HepG2 (cell line): ENCODE results near the gene NOC2L. TPM values are rescaled to one million over a fixed set of nuclear protein-coding genes. Genes with fewer than 3 reads are reported as not detected.

Source experiments
- FOXK1 ChIP-seq: sonication (generic); formaldehyde crosslinking; IDR thresholded peaks from 2 replicates; pipeline ENCODE4 v1.4.0; 2020; ENCODE audit warnings: low read depth, missing genetic modification reagents, borderline replicate concordance
- GABPA ChIP-seq, 2 experiments: IDR thresholded peaks; 2 replicates each; pipeline ENCODE4 v1.6.1; 2011 to 2016; ENCODE audit warnings: low read depth in 2 of 2, low read length in 1 of 2, missing biosample characterization in 1 of 2, missing genetic modification characterization in 1 of 2
- HDAC2 ChIP-seq: sonication (generic); formaldehyde crosslinking; IDR thresholded peaks from 2 replicates; pipeline ENCODE4 v1.4.0; 2020; ENCODE audit warnings: missing genetic modification reagents
- MED1 ChIP-seq: sonication (generic); formaldehyde crosslinking; IDR thresholded peaks from 2 replicates; pipeline ENCODE4 v1.4.0; 2020; ENCODE audit warnings: missing genetic modification reagents
- RARG ChIP-seq: sonication (generic); formaldehyde crosslinking; IDR thresholded peaks from 2 replicates; pipeline ENCODE4 v1.4.0; 2020; ENCODE audit warnings: low read depth, mild to moderate bottlenecking, missing genetic modification reagents
- SAP130 ChIP-seq: IDR thresholded peaks from 2 replicates; pipeline ENCODE4 v1.6.1; 2016; ENCODE audit warnings: low read depth
- SIN3A ChIP-seq: IDR thresholded peaks from 2 replicates; pipeline ENCODE4 v1.6.1; 2011; ENCODE audit warnings: low read depth, mild to moderate bottlenecking, control low read depth, low read length, borderline replicate concordance
- ZNF225 ChIP-seq: sonication (generic); formaldehyde crosslinking; IDR thresholded peaks from 2 replicates; pipeline ENCODE4 v1.4.0; 2020; ENCODE audit warnings: mild to moderate bottlenecking, missing genetic modification reagents
- ZNF317 ChIP-seq: sonication (generic); formaldehyde crosslinking; IDR thresholded peaks from 2 replicates; pipeline ENCODE4 v1.5.0; 2020; ENCODE audit warnings: mild to moderate bottlenecking, missing genetic modification reagents
- ZNF337 ChIP-seq: sonication (generic); formaldehyde crosslinking; IDR thresholded peaks from 2 replicates; pipeline ENCODE4 v1.5.1; 2020; ENCODE audit warnings: missing genetic modification reagents, low read depth, mild to moderate bottlenecking, borderline replicate concordance
- ZNF441 ChIP-seq: sonication (generic); formaldehyde crosslinking; IDR thresholded peaks from 2 replicates; pipeline ENCODE4 v1.7.0; 2021; ENCODE audit warnings: missing genetic modification reagents, borderline replicate concordance
- ZSCAN12 ChIP-seq: sonication (generic); formaldehyde crosslinking; IDR thresholded peaks from 2 replicates; pipeline ENCODE4 v1.9.0; 2021; ENCODE audit warnings: mild to moderate bottlenecking, missing genetic modification reagents
- polyA plus RNA-seq, 8 experiments: library from polyadenylated mRNA; depleted of rRNA in 3 of 8; stranded (reverse) in 7 of 8; unstranded in 1 of 8; fragments of >200 nt; fragmentation: Illumina TruSeq in 4 of 8; extraction: Trizol in 4 of 8; gene quantifications; 2 replicates each; pipeline versions ENCODE4 v1.2.1 to v1.2.3, GENCODE V29; 2011 to 2016; ENCODE audit warnings: low read depth in 4 of 8, missing spikeins in 1 of 8, mixed read lengths in 1 of 8; ENCODE audit not compliant: insufficient read depth in 1 of 8
- total RNA-seq, 5 experiments: library from RNA; depleted of rRNA; stranded (reverse); fragments of >200 nt; fragmentation: Illumina TruSeq; extraction: Trizol; gene quantifications; 2 replicates each; pipeline ENCODE4 v1.2.3, GENCODE V29; 2016; ENCODE audit warnings: low read depth in 1 of 5
- TF ChIP-seq, protein P1 (sequence below): sonication (generic); formaldehyde crosslinking; IDR thresholded peaks from 2 replicates; pipeline ENCODE4 v1.4.0; 2020; ENCODE audit warnings: missing genetic modification reagents
- TF ChIP-seq, protein P2 (sequence below): sonication (generic); formaldehyde crosslinking; IDR thresholded peaks from 2 replicates; pipeline ENCODE4 v1.5.1; 2020; ENCODE audit warnings: mild to moderate bottlenecking, missing genetic modification reagents, moderate library complexity
- TF ChIP-seq, protein P3 (sequence below): sonication (generic); formaldehyde crosslinking; IDR thresholded peaks from 2 replicates; pipeline ENCODE4; 2020; ENCODE audit warnings: missing genetic modification reagents, mild to moderate bottlenecking, borderline replicate concordance

Gene NOC2L
- total and polyA plus RNA-seq, 2 of the 13 experiments (the other 11 are each of a cell fraction or from before 2014, with no cell fraction given): 32.0 to 103 TPM

DNA sequence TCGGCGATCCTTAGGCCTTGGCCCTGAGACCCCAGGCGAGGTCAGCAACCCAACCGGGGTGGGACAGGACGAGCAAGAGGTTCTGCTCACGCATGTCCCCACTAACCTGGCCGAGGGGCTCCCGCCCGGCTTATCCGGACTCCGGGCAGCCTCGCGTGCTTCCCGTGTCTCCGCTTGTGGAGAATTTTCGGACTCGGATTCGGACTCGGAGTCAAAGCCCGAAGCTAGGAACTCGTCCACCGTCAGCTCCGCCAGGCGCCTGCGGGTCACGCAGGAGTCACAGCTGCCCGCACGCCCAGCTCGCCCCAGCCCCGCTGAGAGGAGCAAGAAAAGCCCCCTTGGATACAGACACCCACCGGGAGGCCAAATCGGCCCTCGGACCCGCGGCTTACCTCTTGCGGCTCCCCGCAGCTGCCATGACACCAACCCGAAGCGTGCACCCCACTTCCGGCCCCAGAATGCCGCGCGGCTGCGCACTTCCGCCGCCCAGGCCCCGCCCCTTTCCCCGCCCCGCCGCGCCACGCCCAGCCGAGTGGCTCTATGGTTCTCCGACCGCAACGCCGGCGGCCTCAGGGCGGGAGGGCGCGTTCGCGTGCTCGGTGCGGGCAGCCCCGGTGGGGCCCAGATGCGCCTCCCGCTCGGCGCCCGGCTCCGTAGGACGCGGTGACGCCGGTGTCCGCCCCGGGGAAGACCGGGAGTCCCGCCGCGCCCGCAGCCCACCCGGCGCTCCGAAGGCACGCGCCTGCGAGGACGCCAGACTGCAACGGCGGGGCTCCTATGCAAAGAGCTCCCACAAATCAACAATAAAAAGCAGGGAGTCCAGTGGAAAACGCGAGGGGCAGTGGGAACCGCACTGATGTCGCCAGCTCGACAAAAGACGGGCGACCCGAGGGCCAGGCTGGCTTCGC, at the start of gene NOC2L (continued):
- TF ChIP-seq, protein P1, sequence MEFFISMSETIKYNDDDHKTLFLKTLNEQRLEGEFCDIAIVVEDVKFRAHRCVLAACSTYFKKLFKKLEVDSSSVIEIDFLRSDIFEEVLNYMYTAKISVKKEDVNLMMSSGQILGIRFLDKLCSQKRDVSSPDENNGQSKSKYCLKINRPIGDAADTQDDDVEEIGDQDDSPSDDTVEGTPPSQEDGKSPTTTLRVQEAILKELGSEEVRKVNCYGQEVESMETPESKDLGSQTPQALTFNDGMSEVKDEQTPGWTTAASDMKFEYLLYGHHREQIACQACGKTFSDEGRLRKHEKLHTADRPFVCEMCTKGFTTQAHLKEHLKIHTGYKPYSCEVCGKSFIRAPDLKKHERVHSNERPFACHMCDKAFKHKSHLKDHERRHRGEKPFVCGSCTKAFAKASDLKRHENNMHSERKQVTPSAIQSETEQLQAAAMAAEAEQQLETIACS (CRISPR knock-in tag): 0 out of 2 replicates have a peak, but pooled peaks have one; percentile 42
- TF ChIP-seq, protein P2, sequence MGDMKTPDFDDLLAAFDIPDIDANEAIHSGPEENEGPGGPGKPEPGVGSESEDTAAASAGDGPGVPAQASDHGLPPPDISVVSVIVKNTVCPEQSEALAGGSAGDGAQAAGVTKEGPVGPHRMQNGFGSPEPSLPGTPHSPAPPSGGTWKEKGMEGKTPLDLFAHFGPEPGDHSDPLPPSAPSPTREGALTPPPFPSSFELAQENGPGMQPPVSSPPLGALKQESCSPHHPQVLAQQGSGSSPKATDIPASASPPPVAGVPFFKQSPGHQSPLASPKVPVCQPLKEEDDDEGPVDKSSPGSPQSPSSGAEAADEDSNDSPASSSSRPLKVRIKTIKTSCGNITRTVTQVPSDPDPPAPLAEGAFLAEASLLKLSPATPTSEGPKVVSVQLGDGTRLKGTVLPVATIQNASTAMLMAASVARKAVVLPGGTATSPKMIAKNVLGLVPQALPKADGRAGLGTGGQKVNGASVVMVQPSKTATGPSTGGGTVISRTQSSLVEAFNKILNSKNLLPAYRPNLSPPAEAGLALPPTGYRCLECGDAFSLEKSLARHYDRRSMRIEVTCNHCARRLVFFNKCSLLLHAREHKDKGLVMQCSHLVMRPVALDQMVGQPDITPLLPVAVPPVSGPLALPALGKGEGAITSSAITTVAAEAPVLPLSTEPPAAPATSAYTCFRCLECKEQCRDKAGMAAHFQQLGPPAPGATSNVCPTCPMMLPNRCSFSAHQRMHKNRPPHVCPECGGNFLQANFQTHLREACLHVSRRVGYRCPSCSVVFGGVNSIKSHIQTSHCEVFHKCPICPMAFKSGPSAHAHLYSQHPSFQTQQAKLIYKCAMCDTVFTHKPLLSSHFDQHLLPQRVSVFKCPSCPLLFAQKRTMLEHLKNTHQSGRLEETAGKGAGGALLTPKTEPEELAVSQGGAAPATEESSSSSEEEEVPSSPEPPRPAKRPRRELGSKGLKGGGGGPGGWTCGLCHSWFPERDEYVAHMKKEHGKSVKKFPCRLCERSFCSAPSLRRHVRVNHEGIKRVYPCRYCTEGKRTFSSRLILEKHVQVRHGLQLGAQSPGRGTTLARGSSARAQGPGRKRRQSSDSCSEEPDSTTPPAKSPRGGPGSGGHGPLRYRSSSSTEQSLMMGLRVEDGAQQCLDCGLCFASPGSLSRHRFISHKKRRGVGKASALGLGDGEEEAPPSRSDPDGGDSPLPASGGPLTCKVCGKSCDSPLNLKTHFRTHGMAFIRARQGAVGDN: peak; percentile 81
- TF ChIP-seq ZSCAN12 (CRISPR knock-in tag) (0 out of 2 replicates have a peak, but pooled peaks have one; percentile 14), ZNF441 (CRISPR knock-in tag) (peak; percentile 53; the same call in 1 of the 2 replicates), SAP130 (CRISPR knock-in tag) (peak; percentile 93), SIN3A (peak; percentile 66; the same call in 1 of the 2 replicates), GABPA (IDR thresholded peaks at IDR 0.05; ENCODE audit: low read depth, low read length) (no peak), GABPA (CRISPR knock-in tag; IDR thresholded peaks at IDR 0.05; ENCODE audit: low read depth) (peak; percentile 90), MED1 (CRISPR knock-in tag) (peak; percentile 25; the same call in 1 of the 2 replicates), FOXK1 (CRISPR knock-in tag) (peak; percentile 61; the same call in 1 of the 2 replicates), ZNF317 (CRISPR knock-in tag) (0 out of 2 replicates have a peak, but pooled peaks have one; percentile 19), HDAC2 (CRISPR knock-in tag) (0 out of 2 replicates have a peak, but pooled peaks have one; percentile 40), RARG (CRISPR knock-in tag) (no peak), ZNF337 (CRISPR knock-in tag) (0 out of 2 replicates have a peak, but pooled peaks have one; percentile 58), ZNF225 (CRISPR knock-in tag) (peak; percentile 34; the same call in 1 of the 2 replicates)
- TF ChIP-seq, protein P3, sequence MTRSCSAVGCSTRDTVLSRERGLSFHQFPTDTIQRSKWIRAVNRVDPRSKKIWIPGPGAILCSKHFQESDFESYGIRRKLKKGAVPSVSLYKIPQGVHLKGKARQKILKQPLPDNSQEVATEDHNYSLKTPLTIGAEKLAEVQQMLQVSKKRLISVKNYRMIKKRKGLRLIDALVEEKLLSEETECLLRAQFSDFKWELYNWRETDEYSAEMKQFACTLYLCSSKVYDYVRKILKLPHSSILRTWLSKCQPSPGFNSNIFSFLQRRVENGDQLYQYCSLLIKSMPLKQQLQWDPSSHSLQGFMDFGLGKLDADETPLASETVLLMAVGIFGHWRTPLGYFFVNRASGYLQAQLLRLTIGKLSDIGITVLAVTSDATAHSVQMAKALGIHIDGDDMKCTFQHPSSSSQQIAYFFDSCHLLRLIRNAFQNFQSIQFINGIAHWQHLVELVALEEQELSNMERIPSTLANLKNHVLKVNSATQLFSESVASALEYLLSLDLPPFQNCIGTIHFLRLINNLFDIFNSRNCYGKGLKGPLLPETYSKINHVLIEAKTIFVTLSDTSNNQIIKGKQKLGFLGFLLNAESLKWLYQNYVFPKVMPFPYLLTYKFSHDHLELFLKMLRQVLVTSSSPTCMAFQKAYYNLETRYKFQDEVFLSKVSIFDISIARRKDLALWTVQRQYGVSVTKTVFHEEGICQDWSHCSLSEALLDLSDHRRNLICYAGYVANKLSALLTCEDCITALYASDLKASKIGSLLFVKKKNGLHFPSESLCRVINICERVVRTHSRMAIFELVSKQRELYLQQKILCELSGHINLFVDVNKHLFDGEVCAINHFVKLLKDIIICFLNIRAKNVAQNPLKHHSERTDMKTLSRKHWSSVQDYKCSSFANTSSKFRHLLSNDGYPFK (CRISPR knock-in tag): peak; percentile 57; the same call in 1 of the 2 replicates
